ENCODE results near the gene NDUFA1. TPM values are rescaled to one million over a fixed set of nuclear protein-coding genes. Genes with fewer than 3 reads are reported as not detected.

The NDUFA1 gene
- total and polyA plus RNA-seq, 9 of the 15 experiments (the other 6 are each of a cell fraction or from before 2014, with no cell fraction given), result 162 to 1,285 (median 383) TPM

DNA sequence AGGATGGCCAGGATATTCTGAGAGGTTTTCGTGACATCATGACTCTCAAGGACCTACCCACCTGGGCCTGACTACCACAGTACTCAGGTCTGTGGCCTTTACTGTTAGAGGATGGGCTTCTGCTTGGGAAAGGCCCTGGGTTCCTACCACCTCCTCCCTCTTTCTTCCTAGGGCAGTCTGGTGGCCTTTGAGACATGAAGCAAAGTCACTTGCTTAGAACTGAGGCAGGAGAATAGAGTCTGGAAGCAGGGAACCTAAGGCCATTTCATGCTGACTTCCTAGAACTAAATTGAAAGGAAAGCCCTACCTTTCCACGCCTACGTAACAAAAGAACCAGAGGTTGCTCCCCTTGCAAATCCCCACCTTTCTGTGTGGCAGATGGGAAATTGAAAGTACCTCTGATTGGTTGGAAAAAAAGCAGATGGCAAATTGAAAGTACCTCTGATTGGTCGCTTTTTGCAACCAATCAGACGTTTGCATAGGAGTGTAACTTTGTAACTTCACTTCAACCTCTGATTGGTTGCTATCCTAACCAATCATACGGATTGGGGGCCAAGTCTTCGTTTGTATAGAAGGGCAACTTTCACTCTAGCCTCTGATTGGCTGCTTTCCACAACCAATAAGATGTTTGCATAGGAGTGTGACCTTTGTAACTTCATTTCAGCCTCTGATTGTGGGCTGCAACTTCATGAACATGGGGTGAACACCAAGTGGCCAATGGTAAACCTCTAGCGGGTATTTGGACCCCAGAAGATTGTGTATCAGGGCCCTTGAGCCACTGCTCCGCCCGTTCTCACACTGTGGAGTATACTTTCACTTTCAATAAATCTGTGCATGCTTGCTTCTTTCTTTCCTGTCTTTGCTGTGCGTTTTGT lies 14.2 kb downstream of the NDUFA1 start (continued):
- TF ChIP-seq, protein P1, sequence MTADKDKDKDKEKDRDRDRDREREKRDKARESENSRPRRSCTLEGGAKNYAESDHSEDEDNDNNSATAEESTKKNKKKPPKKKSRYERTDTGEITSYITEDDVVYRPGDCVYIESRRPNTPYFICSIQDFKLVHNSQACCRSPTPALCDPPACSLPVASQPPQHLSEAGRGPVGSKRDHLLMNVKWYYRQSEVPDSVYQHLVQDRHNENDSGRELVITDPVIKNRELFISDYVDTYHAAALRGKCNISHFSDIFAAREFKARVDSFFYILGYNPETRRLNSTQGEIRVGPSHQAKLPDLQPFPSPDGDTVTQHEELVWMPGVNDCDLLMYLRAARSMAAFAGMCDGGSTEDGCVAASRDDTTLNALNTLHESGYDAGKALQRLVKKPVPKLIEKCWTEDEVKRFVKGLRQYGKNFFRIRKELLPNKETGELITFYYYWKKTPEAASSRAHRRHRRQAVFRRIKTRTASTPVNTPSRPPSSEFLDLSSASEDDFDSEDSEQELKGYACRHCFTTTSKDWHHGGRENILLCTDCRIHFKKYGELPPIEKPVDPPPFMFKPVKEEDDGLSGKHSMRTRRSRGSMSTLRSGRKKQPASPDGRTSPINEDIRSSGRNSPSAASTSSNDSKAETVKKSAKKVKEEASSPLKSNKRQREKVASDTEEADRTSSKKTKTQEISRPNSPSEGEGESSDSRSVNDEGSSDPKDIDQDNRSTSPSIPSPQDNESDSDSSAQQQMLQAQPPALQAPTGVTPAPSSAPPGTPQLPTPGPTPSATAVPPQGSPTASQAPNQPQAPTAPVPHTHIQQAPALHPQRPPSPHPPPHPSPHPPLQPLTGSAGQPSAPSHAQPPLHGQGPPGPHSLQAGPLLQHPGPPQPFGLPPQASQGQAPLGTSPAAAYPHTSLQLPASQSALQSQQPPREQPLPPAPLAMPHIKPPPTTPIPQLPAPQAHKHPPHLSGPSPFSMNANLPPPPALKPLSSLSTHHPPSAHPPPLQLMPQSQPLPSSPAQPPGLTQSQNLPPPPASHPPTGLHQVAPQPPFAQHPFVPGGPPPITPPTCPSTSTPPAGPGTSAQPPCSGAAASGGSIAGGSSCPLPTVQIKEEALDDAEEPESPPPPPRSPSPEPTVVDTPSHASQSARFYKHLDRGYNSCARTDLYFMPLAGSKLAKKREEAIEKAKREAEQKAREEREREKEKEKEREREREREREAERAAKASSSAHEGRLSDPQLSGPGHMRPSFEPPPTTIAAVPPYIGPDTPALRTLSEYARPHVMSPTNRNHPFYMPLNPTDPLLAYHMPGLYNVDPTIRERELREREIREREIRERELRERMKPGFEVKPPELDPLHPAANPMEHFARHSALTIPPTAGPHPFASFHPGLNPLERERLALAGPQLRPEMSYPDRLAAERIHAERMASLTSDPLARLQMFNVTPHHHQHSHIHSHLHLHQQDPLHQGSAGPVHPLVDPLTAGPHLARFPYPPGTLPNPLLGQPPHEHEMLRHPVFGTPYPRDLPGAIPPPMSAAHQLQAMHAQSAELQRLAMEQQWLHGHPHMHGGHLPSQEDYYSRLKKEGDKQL (CRISPR knock-in tag; IDR thresholded peaks at IDR 0.05; ENCODE audit: borderline replicate concordance), result no peak
- TF ChIP-seq ZFP30 (CRISPR knock-in tag; IDR thresholded peaks at IDR 0.05; ENCODE audit: borderline replicate concordance) (no peak), TOE1 (IDR thresholded peaks at IDR 0.05; ENCODE audit: borderline replicate concordance) (no peak), TOE1 (CRISPR knock-in tag; IDR thresholded peaks at IDR 0.05; ENCODE audit: borderline replicate concordance, low read depth) (no peak), ZNF133 (CRISPR knock-in tag; IDR thresholded peaks at IDR 0.05) (no peak), SMARCC2 (IDR thresholded peaks at IDR 0.05; ENCODE audit: low read depth) (no peak), TAF15 (IDR thresholded peaks at IDR 0.05; ENCODE audit: low read depth, low read length) (no peak), TRIM25 (IDR thresholded peaks at IDR 0.05; ENCODE audit: borderline replicate concordance) (no peak), NR4A1 (CRISPR knock-in tag; IDR thresholded peaks at IDR 0.05) (no peak), NR4A1 (tag; IDR thresholded peaks at IDR 0.05) (no peak), POLR2B (IDR thresholded peaks at IDR 0.05; ENCODE audit: low read depth, partially characterized antibody) (no peak), ZNF644 (tag; IDR thresholded peaks at IDR 0.05; ENCODE audit: low read depth) (peak; percentile 57; the same call in 1 of the 2 replicates), MEF2D (tag; conservative IDR thresholded peaks at IDR 0.05; ENCODE audit: low read depth) (0 out of 2 replicates have a peak, but pooled peaks have one; percentile 41), ILK (tag; IDR thresholded peaks at IDR 0.05; ENCODE audit: borderline replicate concordance, low read depth) (no peak)
- TF ChIP-seq, protein P2, sequence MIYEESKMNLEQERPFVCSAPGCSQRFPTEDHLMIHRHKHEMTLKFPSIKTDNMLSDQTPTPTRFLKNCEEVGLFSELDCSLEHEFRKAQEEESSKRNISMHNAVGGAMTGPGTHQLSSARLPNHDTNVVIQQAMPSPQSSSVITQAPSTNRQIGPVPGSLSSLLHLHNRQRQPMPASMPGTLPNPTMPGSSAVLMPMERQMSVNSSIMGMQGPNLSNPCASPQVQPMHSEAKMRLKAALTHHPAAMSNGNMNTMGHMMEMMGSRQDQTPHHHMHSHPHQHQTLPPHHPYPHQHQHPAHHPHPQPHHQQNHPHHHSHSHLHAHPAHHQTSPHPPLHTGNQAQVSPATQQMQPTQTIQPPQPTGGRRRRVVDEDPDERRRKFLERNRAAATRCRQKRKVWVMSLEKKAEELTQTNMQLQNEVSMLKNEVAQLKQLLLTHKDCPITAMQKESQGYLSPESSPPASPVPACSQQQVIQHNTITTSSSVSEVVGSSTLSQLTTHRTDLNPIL (CRISPR knock-in tag; IDR thresholded peaks at IDR 0.05), result no peak

Data from K562 (cell line).